Mesothelial cell of epicardium (in vitro differentiated cells): Measurements from ENCODE around the gene ERC2. TPM values are rescaled to one million over a fixed set of nuclear protein-coding genes. Genes with fewer than 3 reads are reported as not detected.

Experiments used
- DNase-seq, 2 experiments: peaks; one replicate each; pipeline ENCODE4 v3.0.0; 2021; ENCODE audit warnings: low spot score in 2 of 2; ENCODE audit not compliant: unreplicated experiment in 2 of 2
- H3K27ac Mint-ChIP-seq: 2 replicates; pipeline ENCODE4 v1.8.0; 2021; ENCODE audit warnings: mixed read lengths
- H3K27me3 Mint-ChIP-seq: 2 replicates; pipeline ENCODE4 v1.8.0; 2021; ENCODE audit warnings: low read depth, mixed read lengths
- H3K36me3 Mint-ChIP-seq: 2 replicates; pipeline ENCODE4 v1.8.0; 2021; ENCODE audit warnings: mixed read lengths
- H3K4me1 Mint-ChIP-seq: 2 replicates; pipeline ENCODE4 v1.8.0; 2021; ENCODE audit warnings: mixed read lengths
- H3K4me3 Mint-ChIP-seq: 2 replicates; pipeline ENCODE4 v1.8.0; 2021; ENCODE audit warnings: mild to moderate bottlenecking, moderate library complexity, mixed read lengths
- H3K9me3 Mint-ChIP-seq: 2 replicates; pipeline ENCODE4 v1.8.0; 2021; ENCODE audit warnings: mixed read lengths
- CTCF ChIP-seq: fragments of 200-600 bp; sonication (generic); IDR thresholded peaks from one replicate; pipeline ENCODE4 v1.5.0; 2021; ENCODE audit warnings: antibody characterized with exemption; ENCODE audit not compliant: unreplicated experiment
- total RNA-seq: library from RNA; stranded (reverse); gene quantifications from 3 replicates; pipeline ENCODE4 v1.2.1, GENCODE V29; 2021

ERC2 gene
- total RNA-seq, 1 donor from 2014 or later = 15.6 TPM

- Mint-ChIP-seq H3K4me1 (no peaks in the 10 kb centered on the region), H3K9me3 (no peaks in the 10 kb centered on the region), H3K4me3 (no peak overlapping the region), H3K36me3 (no peaks in the 10 kb centered on the region), H3K27me3 (peaks cover 80% of the 10 kb centered on the region), H3K27ac (no peak overlapping the region)
- TF ChIP-seq CTCF = no peak
- DNase-seq = no peak
These were observed 20.7 kb upstream of the ERC2 start for GRCh38 chr3:56488812-56489600.

- Mint-ChIP-seq H3K4me3 (no peak overlapping the region), H3K27ac (no peak overlapping the region), H3K36me3 (no peaks in the 10 kb centered on the region), H3K4me1 (no peaks in the 10 kb centered on the region), H3K27me3 (peaks cover 80% of the 10 kb centered on the region), H3K9me3 (no peaks in the 10 kb centered on the region)
- no peak for DNase-seq
- TF ChIP-seq CTCF = no peak
These were observed 16.3 kb upstream of the ERC2 start for GRCh38 chr3:56484525-56485032.

- no peaks in the 10 kb centered on the region for H3K4me1 Mint-ChIP-seq
- no peak for TF ChIP-seq CTCF
- H3K9me3 Mint-ChIP-seq = no peaks in the 10 kb centered on the region
- peaks cover 78% of the 10 kb centered on the region for H3K27me3 Mint-ChIP-seq
- no peaks in the 10 kb centered on the region for H3K36me3 Mint-ChIP-seq
- H3K4me3 Mint-ChIP-seq = no peak overlapping the region
- H3K27ac Mint-ChIP-seq = no peak overlapping the region
- no peak for DNase-seq
These were observed 15.9 kb upstream of the ERC2 start for GRCh38 chr3:56484122-56484521.

GRCh38 chr3:56477646-56478045 is 9.4 kb upstream of the ERC2 start:
- H3K4me1 Mint-ChIP-seq = no peaks in the 10 kb centered on the region
- H3K4me3 Mint-ChIP-seq = no peak overlapping the region
- H3K27me3 Mint-ChIP-seq = peaks cover 71% of the 10 kb centered on the region
- no peak overlapping the region for H3K27ac Mint-ChIP-seq
- no peak for DNase-seq
- no peaks in the 10 kb centered on the region for H3K36me3 Mint-ChIP-seq
- no peaks in the 10 kb centered on the region for H3K9me3 Mint-ChIP-seq
- no peak for TF ChIP-seq CTCF

- Mint-ChIP-seq H3K4me3 (no peak overlapping the region), H3K4me1 (no peaks in the 10 kb centered on the region), H3K9me3 (no peaks in the 10 kb centered on the region), H3K27ac (no peak overlapping the region), H3K36me3 (no peaks in the 10 kb centered on the region), H3K27me3 (peaks cover 63% of the 10 kb centered on the region)
- no peak for DNase-seq
- TF ChIP-seq CTCF = no peak
These were observed 8.5 kb upstream of the ERC2 start for GRCh38 chr3:56476771-56477170.
